ENCODE measurements around the gene CDX2.
"Not testable (repeated sequence)": the region's sequence is repeated elsewhere in the genome, so short reads cannot be mapped to it uniquely, and the experiment has no call there.

Gene CDX2

DNA sequence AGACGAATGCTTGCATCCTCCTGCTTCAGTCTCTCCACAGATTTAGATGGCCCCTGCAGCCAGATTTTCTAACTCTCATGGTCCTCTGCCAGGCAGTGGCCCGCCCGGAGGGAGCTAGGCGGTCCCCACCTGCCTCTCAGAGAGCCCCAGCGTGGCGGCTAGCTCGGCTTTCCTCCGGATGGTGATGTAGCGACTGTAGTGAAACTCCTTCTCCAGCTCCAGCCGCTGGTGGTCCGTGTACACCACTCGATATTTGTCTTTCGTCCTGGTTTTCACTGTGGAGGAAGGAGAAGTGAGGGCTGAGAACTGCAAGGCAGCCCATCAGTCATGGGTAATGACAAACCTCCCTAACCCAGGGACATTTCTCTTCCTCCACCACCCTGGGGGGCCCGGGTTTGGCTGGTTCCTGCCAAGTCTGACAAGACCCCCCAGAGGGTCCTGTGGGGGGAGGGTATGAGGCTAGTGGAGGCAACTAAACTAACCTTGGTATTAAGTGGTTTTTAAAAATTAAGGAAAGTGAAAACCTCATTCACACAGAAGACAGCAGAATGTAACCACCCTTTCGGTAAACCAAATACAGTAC lies 4.3 kb downstream of the CDX2 start:
- DNase-seq (ENCODE audit: low spot score) = no peak

DNA sequence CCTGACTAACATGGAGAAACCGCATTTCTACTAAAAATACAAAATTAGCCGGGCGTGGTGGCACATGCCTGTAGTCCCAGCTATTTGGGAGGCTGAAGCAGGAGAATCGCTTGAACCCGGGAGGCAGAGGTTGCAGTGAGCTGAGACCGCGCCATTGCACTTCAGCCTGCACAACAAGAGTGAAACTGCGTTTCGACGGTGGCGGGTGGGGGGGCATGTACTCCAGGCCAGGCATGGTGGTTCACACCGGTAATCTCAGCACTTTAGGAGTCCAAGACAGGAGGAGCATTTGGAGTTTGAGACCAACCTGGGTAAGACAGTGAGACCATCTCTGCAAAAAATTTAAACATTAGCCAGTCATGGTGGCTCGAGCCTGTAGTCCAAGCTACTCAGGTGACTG lies 4.9 kb downstream of the CDX2 start:
- DNase-seq (ENCODE audit: low spot score) = not testable (repeated sequence)

DNA sequence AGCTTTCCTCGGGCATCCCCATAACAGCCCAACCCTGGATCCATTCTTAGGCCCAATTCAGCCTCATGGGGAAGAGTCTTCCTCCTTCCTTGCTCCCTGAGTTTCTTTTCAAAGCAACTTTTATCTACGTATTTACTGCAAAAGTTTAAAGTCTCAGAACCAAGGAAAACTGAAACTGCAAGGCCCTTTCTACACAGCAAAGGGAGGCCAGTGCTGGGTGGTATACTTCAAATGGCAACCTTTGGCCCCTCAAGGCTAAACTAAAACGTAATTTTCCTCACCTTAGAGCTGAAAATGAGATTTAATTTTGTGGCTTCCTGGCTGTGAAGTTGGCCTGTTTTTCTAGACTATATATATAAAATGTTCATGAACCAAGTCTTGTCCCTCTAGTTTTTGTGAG lies 5.6 kb downstream of the CDX2 start:
- no peak for DNase-seq (ENCODE audit: low spot score)

DNA sequence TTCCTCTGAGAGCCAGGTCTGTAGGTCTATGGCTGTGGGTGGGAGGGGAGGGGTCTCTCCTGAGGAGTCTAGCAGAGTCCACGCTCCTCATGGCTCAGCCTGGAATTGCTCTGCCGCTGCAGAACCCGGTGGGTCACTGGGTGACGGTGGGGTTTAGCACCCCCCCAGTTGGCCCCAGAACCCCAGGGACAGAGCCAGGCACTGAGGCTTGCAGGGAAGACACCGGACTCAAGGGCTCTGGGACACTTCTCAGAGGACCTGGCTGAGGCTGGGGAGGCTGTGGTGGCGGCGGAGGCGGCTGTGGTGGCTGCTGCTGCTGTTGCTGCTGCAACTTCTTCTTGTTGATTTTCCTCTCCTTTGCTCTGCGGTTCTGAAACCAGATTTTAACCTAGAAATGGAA lies 6.1 kb downstream of the CDX2 start:
- DNase-seq (ENCODE audit: low spot score) = no peak

DNA sequence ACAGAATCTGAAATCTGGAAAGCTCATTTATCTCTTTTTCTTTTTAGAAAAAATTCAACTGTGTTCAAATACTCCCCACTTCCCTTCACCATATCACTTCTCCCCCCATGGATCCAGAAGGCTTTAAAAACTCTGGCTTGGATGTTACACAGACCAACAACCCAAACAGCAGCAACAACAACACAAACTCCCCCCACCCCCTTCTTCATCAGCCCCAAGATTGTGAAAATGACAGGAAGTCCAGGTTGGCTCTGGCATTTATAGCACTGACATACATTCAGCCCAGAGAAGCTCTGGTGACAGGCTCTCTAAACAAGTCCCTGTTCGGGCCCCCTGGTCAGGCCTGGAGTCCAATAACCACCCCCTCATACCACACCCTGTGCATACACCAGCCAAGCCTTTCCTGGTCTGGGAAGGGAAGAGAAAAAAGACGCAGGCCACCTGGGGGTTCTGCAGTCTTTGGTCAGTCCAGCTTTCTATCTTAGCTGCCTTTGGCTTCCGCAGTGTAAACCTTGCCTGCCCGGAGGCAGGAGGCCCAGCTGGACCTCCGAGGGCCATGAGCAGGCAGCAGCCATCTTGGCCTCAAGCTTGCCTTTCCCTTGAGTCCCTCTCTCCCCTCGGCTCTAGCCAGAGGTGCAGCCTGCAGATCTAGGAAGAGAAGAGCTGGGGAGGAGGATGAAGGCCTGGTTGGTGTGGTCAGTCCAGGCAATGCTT lies 6.8 kb downstream of the CDX2 start:
- DNase-seq (ENCODE audit: low spot score) = no peak

DNA sequence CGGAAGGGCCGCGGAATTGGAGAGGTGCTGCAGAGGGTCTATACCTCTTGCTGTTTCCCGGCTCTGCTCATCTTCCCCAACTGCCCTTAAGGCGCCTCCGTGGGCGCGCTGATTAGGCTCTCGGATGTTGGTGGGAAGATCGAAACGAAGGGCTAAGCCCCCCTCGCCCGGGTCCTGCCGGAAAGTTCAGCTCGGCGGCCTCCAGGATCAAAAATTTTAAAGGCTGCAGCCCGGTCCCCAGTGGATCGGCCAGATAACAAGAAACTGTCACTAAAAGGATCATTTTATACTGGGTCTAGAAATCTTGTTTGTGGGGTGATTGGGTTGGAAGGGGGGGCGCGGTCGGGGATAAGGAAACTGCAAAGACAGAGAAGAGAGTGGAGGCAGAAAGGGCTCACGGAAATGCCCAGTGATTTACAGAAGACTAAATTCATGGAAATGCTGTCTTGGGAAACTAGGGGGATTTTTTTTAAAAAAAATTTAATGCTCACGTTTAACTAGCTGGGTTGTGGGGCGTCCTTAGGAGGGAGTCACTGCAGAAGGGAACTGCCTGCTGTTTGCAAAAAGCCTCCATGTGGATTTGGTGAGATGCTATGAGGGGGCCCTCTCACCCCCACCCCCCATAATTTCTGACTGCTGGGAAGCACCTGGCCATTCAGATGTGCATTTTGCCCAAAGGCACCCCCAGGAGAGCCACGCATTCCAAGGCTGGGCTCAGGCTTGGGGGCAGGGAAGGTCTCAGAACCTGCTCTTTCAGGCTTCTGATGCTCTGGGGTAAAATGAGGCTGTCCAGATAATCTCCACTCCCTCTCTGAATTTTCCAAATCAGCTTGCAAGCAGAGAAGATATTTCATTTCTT lies 7.7 kb downstream of the CDX2 start:
- DNase-seq (ENCODE audit: low spot score) = no peak

DNA sequence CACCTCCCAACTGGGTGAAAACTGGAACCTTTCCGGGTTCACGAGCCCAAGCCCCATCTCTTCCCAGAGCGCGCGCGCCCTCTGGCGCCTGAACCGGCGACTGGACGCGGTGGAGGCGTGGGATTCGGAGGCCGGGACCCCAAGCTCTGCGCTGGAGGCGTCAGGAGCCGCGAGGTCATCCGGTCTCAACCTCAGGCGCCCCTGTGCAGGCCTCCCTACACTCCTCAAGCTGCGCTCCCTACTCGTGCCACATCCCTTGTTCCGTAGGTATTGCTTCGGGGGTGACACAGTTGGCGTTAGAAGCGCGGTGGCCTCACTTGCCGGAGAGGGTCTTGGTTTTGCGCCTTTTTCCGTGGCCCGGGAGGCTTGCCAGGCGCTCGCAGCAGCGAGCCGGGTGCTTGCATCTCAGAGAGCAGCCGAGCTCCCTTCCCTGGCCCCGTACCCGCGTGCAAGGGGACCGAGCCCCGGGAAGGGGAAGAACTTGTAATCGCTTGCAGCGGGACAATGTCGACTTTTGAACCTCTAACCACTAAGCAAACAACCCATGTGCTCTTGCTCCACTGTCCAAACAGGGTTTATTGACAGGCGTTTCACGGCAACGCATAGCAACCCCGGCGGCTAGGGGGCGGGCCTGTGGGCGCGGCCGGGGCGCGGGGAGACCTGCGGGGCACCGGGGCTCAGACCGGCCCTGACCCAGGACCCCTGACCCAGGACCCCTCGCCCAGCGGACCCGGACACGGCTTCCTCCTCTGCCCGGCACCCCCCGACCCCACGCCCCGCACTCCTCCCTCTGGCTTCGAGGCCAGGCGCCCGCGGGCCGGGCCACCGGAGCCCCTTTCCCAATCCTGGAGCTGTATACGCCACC lies 8.5 kb downstream of the CDX2 start:
- no peak for DNase-seq (ENCODE audit: low spot score)

DNA sequence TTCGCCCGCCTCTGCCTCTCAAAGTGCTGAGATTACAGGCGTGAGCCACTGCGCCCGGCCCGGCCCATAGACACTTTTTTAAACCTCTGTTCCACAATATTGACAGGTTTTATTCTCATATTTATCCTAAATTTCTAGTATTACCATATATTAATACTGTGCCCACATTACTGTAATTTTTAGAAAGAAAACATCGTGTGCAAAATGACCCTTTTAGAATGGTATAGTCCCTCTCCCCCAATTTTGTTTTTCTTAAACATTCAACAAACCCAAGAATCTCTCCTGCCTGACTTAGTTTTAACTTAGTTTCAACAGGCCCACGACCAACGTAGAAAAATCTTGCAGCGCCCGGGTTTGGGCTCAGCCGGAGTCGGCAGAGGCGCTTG lies 9.1 kb downstream of the CDX2 start:
- DNase-seq (ENCODE audit: low spot score) = no peak

DNA sequence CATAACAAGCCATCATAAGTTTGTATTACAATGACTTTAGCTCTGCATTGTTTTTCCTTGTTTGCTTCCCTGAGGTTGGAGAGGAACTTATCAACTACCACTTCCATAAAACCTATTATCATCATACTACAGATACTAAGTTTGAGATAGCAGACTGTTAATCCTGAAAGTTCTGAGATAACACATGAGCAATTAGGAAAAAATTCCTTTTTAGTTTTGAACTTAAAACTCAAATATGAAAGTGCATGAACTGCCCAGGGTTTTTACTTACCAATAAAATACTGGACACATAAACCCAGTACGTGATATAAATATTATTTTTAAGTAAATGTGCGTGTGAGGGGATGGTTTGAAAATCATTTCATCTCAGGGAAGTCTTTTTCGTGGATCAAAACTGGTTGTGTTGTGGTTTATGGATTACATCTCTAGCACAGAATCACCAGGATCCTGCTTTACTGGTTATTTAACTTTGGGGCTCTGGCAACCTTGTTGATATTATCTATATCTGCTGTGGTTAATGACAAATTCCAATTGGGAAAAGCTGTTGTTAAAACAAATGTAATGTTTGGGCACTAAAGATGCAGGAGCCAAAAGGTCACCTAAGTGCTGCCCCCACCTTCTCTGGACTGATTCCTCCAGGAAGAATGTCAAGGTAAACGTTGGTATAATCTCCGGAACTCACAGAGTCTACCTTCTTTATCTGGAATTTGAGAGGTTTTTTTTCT lies 12.4 kb downstream of the CDX2 start:
- DNase-seq (ENCODE audit: low spot score) = no peak

DNA sequence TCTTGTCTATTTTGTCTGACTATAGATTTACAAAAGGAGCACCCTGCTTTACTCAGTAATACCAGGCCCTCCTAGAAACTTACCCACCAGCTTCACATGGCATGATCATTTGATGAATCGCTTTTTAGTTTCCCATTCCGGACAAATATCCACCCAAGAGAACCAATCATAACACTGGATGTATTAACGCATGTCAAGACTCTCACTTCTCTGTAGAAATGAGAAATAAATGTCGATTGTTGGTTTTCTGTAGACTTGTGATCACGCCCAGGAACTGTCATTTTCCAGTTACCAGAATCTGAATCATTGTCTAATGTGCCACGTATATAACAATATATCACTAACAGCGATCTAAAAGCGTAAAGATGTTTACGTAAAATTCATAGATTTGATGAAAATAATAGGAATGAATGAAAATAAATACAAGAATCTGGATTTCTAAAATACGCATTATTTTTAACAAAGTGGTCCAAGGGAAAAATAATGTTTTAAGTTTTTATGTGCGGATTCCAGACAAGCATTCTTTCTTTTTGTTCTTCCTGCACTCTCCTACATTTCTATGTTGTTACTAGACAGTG lies 14.0 kb downstream of the CDX2 start:
- no peak for DNase-seq (ENCODE audit: low spot score)

DNA sequence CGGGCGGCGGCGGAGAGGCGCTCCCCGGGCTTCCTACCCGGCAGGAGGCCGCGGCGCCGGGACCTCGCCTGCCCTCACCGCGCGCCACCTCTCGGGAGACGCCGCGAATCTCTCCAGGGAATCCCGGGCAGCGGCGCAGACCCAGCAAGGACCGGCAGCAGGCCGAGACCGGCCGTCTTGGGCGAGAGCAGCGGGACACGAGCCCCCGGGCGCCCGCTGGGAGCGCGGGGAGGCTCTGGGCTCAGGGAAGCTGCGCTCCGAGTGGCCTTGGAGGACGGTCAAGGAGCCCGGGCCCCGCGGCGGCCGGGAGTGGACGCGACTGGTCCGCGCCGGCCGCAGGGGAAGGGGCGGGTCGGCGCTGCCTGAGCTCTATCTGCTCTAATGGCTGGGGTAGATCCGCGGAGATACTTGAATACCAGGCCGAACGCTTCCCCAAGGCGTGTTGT lies 14.7 kb downstream of the CDX2 start:
- no peak for DNase-seq (ENCODE audit: low spot score)

DNA sequence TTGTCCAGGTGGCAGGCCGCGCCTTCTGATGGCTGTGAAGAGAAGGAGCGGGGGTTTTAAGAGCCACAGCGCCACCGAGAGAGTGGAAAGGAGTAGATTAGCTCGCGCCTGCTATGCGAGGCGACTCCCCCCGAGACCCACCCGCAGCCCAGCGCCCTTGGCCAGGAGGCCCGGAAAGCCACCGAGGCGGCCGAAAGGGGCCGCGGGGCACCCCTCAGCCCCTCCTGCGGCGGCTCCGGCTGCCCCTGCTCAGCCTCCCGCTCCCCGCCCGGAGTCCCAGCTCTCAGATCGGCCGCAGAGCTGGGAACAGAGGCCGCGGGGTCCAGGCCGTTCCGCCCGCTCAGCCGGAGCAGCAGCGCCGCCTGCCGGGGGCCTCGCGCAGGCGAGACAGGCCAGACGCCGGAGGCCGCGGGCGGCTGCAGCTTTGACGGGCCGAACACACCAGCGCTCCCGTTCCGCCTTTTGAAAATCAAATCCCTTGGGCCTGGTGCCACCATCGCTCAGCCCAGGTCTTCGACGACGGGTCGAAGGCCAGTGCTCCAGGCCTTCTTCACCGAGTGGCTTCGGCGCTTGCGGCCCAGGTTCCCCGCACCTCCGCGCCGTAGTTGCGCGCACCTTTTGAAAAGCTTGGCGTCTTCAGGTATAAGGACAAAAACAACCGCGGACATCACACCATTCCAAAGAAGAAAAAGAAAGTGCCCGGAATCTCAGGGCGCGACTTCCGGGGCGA lies 15.3 kb downstream of the CDX2 start:
- DNase-seq (ENCODE audit: low spot score) = peak; percentile 32

DNA sequence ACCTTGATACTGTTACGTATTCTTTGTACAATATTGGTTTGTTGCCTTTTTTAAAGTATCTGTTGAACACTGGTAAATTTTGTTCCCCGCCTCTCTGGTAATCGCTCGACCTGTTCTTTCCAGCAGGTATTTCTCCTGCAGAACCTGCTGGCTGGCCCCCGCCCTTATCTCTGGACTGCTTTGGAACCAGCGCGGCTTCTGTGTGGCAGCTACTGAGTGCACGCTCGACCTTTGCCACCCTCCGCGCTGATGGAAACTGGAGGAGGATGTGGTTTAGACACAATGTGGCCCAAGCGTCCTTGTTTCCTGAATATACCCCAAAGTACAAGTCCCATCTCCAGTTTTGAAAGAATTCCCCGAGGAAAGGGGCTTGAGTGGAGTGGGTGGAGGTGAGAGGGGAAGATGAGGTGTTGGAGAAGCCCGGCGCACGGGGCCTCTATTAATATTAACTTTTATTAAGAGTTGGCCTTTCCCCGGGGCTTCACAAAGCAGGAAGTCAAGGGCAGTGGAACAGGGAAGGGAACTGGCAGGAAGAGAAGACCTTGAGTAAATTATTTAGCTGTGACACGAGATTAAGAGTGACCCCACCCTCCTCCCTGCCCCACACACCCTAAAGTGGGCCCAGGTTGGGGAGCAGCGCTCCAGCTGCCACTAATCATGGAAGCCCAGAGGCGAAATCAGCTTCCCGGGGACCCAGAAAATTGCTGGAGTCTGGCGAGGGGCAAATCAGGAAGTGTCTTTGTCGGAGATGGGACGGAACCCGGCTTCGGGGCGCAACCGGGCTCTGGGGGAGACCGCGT lies 16.0 kb downstream of the CDX2 start:
- no peak for DNase-seq (ENCODE audit: low spot score)

DNA sequence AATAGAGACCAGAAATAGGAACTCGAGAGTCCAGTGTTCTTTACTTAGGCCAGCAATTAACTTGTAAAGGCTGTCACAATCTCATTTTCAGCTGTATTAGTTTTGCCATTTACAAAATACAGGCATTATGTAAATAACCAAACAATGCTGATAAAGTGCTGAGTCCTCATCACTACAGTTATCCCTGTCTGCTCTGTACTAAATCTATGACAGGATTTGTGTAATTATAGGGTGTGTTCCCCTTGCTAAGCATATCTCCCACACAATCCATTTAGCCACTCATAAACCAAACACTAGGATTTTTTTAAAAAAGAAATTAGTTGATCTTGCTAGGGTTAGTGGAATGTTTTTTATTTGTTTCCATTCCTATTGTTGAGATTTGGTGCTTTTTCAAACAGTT lies 26.1 kb downstream of the CDX2 start:
- DNase-seq (ENCODE audit: low spot score) = no peak

DNA sequence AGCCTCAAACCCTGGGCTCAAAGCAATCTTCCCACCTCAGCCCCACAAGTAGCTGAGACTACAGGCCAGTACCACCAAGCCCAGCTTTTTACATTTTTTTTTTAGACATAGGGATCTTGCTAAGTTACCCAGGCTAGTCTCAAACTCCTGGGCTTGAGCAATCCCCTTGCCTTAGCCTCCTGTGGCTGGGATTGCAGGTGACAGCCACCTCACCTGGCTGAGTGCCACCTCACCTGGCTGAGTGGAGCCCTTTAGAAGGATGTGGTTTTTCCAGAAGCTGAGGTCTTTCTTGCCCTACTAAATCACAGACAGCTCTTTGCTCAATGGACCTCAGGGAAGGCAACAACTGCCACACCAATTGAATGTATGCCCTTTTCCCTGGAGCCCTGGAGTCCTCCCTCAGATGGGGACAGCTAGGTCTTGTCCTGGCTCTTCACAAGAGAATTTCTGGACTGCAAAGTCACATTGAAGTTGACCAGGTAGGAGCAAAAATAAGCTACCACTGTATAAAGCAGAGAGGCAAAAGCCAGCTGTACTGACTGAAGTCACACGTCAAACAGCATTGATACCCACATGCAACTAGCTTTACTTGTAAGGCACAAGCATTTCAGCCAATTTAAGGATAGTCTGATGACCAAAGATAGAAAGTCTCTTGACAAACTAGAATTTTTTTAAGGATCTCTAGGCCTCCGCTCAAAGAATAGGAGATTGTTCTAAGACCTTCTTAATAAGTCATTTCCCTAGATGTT lies 35.4 kb downstream of the CDX2 start:
- no peak for DNase-seq (ENCODE audit: low spot score)

DNA sequence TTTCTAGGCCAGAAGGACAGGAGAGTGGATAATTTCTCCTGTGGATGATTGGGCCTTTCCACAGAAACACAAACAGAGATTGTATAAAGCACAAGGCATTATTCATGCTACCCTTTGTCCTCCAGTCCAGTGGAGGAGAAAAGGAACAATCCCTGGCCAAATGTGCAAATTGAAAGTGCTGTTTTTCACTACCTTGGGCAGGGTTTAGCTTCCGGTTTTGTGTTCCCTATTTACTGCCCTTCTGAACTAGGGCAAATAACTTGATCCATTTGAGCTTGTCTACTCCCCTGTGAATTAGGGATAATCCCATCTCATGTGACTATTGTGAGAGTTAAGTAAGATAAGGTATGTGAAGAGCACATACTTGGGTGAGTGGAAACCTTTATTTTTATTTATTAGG lies 36.0 kb downstream of the CDX2 start:
- no peak for DNase-seq (ENCODE audit: low spot score)

DNA sequence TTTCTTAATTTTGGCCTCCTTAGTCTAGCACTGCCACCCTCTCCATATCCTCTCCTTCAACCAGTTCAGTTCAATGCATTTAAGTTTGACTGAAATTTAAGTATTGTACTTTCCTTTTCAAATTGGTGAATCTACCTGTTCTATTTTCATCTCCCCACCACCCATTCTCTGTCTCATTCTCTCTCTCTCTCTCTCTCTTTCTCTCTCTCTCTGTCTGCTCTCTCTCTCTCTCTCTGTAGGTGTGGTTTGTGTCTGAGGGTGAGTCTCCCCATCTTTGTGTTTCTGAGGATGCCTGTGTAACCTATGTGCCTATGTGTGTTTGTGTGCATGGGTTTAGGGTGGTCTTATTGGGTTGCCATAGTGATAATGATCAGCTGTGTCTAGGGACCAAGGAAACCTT lies 39.2 kb downstream of the CDX2 start:
- DNase-seq (ENCODE audit: low spot score) = no peak

DNA sequence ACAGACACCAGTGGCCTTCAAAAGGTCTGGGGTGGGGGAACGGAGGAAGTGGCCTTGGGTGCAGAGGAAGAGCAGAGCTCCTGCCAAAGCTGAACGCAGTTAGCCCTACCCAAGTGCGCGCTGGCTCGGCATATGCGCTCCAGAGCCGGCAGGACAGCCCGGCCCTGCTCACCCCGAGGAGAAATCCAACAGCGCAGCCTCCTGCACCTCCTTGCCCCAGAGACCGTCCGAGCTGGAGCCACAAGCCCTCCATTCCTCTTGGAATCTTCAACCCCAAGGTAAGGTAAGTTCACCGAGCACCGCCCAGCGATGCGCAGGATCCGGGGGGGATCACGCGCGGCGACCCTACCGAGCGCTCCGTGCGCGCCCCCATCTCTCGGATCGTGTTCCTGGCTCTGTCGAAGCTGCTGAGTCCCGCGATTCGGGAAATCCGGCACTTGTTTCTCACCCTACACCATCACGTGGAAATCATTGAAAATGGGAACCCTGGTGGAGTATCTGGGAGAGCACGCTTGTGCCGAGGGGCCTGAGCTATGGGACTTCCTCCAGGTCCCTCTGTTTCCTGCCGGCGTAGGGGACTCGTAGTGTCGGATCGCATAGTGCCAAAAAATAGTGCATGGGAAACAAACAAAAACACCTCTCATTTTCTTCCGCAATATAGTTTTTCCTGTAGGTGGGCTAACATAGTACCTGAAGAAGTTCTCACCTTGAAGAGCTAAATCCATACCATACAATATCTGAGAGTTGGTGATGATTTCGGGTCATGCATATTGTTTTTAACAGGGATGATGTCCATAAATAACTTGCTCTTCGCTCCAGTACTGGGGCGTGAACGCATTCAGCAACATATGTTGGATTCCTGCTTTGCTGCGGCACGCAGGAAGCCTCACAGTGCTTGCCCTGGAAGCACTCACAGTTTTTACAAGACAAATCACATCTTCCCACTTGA lies 40.0 kb downstream of the CDX2 start:
- DNase-seq (ENCODE audit: low spot score) = no peak

All from hematopoietic multipotent progenitor cell treated with erythropoietin and hydrocortisone succinate and interleukin-3 and kit ligand, for 17 days (in vitro differentiated cells).